Measurements from ENCODE around the gene SMAD7. TPM values are rescaled to one million over a fixed set of nuclear protein-coding genes. Genes with fewer than 3 reads are reported as not detected.
A peak's percentile ranks its signal among the peaks of the same experiment; 100 is the strongest.

The SMAD7 gene
- total and polyA plus RNA-seq, 9 donors = 9.1 to 16.8 (median 13.2) TPM

GRCh38 chr18:48893608-48894600 lies 56.9 kb downstream of the SMAD7 start:
- Histone ChIP-seq H3K36me3 (ENCODE audit: control insufficient read depth, insufficient read depth, low read length) (no peaks in the 10 kb centered on the region), H3K27me3 (ENCODE audit: control insufficient read depth, insufficient read depth, low read length) (peaks cover 2% of the 10 kb centered on the region), H3K4me1 (ENCODE audit: control insufficient read depth, insufficient read depth, low read length) (peaks cover 26% of the 10 kb centered on the region), H3K27ac (ENCODE audit: low read length) (no peak overlapping the region), H3K9me3 (replicated peaks; ENCODE audit: control insufficient read depth, low read depth, low read length) (no peaks in the 10 kb centered on the region), H3K4me3 (ENCODE audit: low read length) (no peak overlapping the region)
- no peak for DNase-seq
- 80% methylated on average over 23 of the region's 25 CpGs for WGBS (ENCODE audit: insufficient coverage)

GRCh38 chr18:48893061-48893607 lies 57.6 kb downstream of the SMAD7 start:
- WGBS (ENCODE audit: insufficient coverage) = 86% methylated on average over 4 of the region's 14 CpGs
- H3K36me3 ChIP-seq (ENCODE audit: control insufficient read depth, insufficient read depth, low read length) = no peaks in the 10 kb centered on the region
- no peaks in the 10 kb centered on the region for H3K9me3 ChIP-seq (replicated peaks; ENCODE audit: control insufficient read depth, low read depth, low read length)
- H3K27me3 ChIP-seq (ENCODE audit: control insufficient read depth, insufficient read depth, low read length) = peaks cover 2% of the 10 kb centered on the region
- no peak overlapping the region for H3K27ac ChIP-seq (ENCODE audit: low read length)
- peaks cover 34% of the 10 kb centered on the region for H3K4me1 ChIP-seq (ENCODE audit: control insufficient read depth, insufficient read depth, low read length)
- DNase-seq = no peak
- H3K4me3 ChIP-seq (ENCODE audit: low read length) = no peak overlapping the region

- Histone ChIP-seq H3K27ac (ENCODE audit: low read length) (no peak overlapping the region), H3K27me3 (ENCODE audit: control insufficient read depth, insufficient read depth, low read length) (peaks cover 2% of the 10 kb centered on the region), H3K4me1 (ENCODE audit: control insufficient read depth, insufficient read depth, low read length) (peaks cover 41% of the 10 kb centered on the region), H3K4me3 (ENCODE audit: low read length) (no peak overlapping the region), H3K36me3 (ENCODE audit: control insufficient read depth, insufficient read depth, low read length) (no peaks in the 10 kb centered on the region), H3K9me3 (replicated peaks; ENCODE audit: control insufficient read depth, low read depth, low read length) (no peaks in the 10 kb centered on the region)
- DNase-seq = no peak
- WGBS (ENCODE audit: insufficient coverage) = 77% methylated on average over 19 of the region's 22 CpGs
Measured at GRCh38 chr18:48892146-48892855, 58.5 kb downstream of the SMAD7 start.

GRCh38 chr18:48891721-48892120 lies 59.0 kb downstream of the SMAD7 start:
- Histone ChIP-seq H3K36me3 (ENCODE audit: control insufficient read depth, insufficient read depth, low read length) (no peaks in the 10 kb centered on the region), H3K4me3 (ENCODE audit: low read length) (no peak overlapping the region), H3K4me1 (ENCODE audit: control insufficient read depth, insufficient read depth, low read length) (peaks cover 39% of the 10 kb centered on the region), H3K27ac (ENCODE audit: low read length) (no peak overlapping the region), H3K9me3 (replicated peaks; ENCODE audit: control insufficient read depth, low read depth, low read length) (no peaks in the 10 kb centered on the region), H3K27me3 (ENCODE audit: control insufficient read depth, insufficient read depth, low read length) (peaks cover 2% of the 10 kb centered on the region)
- WGBS (ENCODE audit: insufficient coverage) = no CpG with 5 or more reads among the region's 4 CpGs
- DNase-seq = no peak

GRCh38 chr18:48889981-48890762 lies 60.6 kb downstream of the SMAD7 start:
- DNase-seq = no peak
- H3K9me3 ChIP-seq (replicated peaks; ENCODE audit: control insufficient read depth, low read depth, low read length) = no peaks in the 10 kb centered on the region

GRCh38 chr18:48889115-48889941 lies 61.4 kb downstream of the SMAD7 start:
- Histone ChIP-seq H3K27me3 (ENCODE audit: control insufficient read depth, insufficient read depth, low read length) (peaks cover 3% of the 10 kb centered on the region), H3K27ac (ENCODE audit: low read length) (no peak overlapping the region), H3K36me3 (ENCODE audit: control insufficient read depth, insufficient read depth, low read length) (no peaks in the 10 kb centered on the region), H3K4me1 (ENCODE audit: control insufficient read depth, insufficient read depth, low read length) (peaks cover 39% of the 10 kb centered on the region), H3K9me3 (replicated peaks; ENCODE audit: control insufficient read depth, low read depth, low read length) (no peaks in the 10 kb centered on the region), H3K4me3 (ENCODE audit: low read length) (no peak overlapping the region)
- DNase-seq = peak; percentile 68
- WGBS (ENCODE audit: insufficient coverage) = 39% methylated on average over 18 of the region's 18 CpGs

More at GRCh38 chr18:48889981-48890762, 60.6 kb downstream of the SMAD7 start:
- Histone ChIP-seq H3K27ac (ENCODE audit: low read length) (no peak overlapping the region), H3K27me3 (ENCODE audit: control insufficient read depth, insufficient read depth, low read length) (peaks cover 3% of the 10 kb centered on the region), H3K4me1 (ENCODE audit: control insufficient read depth, insufficient read depth, low read length) (peaks cover 39% of the 10 kb centered on the region), H3K36me3 (ENCODE audit: control insufficient read depth, insufficient read depth, low read length) (no peaks in the 10 kb centered on the region), H3K4me3 (ENCODE audit: low read length) (no peak overlapping the region)
- 91% methylated on average over 9 of the region's 13 CpGs for WGBS (ENCODE audit: insufficient coverage)

GRCh38 chr18:48888773-48889080 lies 62.0 kb downstream of the SMAD7 start:
- Histone ChIP-seq H3K27me3 (ENCODE audit: control insufficient read depth, insufficient read depth, low read length) (peaks cover 3% of the 10 kb centered on the region), H3K4me3 (ENCODE audit: low read length) (no peak overlapping the region), H3K9me3 (replicated peaks; ENCODE audit: control insufficient read depth, low read depth, low read length) (no peaks in the 10 kb centered on the region), H3K4me1 (ENCODE audit: control insufficient read depth, insufficient read depth, low read length) (peaks cover 36% of the 10 kb centered on the region), H3K27ac (ENCODE audit: low read length) (no peak overlapping the region), H3K36me3 (ENCODE audit: control insufficient read depth, insufficient read depth, low read length) (no peaks in the 10 kb centered on the region)
- 92% methylated on average over 2 of the region's 5 CpGs for WGBS (ENCODE audit: insufficient coverage)
- no peak for DNase-seq

- 71% methylated on average over 15 of the region's 18 CpGs for WGBS (ENCODE audit: insufficient coverage)
- H3K9me3 ChIP-seq (replicated peaks; ENCODE audit: control insufficient read depth, low read depth, low read length) = no peaks in the 10 kb centered on the region
- H3K4me1 ChIP-seq (ENCODE audit: control insufficient read depth, insufficient read depth, low read length) = peaks cover 30% of the 10 kb centered on the region
- no peak for DNase-seq
- peaks cover 2% of the 10 kb centered on the region for H3K27me3 ChIP-seq (ENCODE audit: control insufficient read depth, insufficient read depth, low read length)
- no peak overlapping the region for H3K4me3 ChIP-seq (ENCODE audit: low read length)
- no peaks in the 10 kb centered on the region for H3K36me3 ChIP-seq (ENCODE audit: control insufficient read depth, insufficient read depth, low read length)
- no peak overlapping the region for H3K27ac ChIP-seq (ENCODE audit: low read length)
Measured at GRCh38 chr18:48887905-48888772, 62.6 kb downstream of the SMAD7 start.

All from muscle of leg (tissue), 11 donors.